D721Med (cell line): ENCODE measurements around the gene HTR5A.

ENCODE experiments used
- DNase-seq: peaks from one replicate; pipeline ENCODE4 v3.0.0; 2011; ENCODE audit warnings: low spot score; ENCODE audit not compliant: insufficient read length
- FAIRE-seq: peaks from 2 replicates; lab custom pipeline; 2011; peaks lifted over from hg19 to GRCh38; lab: Jason Lieb, UNC
- TF ChIP-seq, protein P1 (sequence below): IDR thresholded peaks from 2 replicates; pipeline ENCODE4 v1.5.1; 2012; ENCODE audit warnings: mild to moderate bottlenecking, control low read depth; ENCODE audit not compliant: insufficient read depth; ENCODE audit errors: missing control alignments

Gene HTR5A

DNA sequence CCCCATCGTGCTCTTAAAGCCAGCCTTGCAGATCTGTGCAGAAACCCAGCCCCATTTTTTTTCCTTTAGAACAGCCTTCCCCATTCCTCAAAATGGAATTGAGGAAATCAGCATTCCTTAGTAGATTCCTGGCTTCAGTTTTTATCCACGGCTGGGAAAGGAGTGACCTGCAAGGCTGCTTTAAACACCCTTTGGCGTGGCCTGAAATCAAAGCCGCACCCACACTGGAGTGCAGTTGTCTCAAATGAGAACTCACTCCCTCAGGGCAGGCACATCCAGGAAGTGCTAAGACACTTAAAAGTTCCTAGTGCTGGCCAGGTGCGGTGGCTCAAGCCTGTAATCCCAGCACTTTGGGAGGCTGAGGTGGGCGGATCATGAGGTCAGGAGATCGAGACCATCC, 34.8 kb downstream of the HTR5A start:
- DNase-seq: no peak
- no peak for FAIRE-seq
- TF ChIP-seq, protein P1, sequence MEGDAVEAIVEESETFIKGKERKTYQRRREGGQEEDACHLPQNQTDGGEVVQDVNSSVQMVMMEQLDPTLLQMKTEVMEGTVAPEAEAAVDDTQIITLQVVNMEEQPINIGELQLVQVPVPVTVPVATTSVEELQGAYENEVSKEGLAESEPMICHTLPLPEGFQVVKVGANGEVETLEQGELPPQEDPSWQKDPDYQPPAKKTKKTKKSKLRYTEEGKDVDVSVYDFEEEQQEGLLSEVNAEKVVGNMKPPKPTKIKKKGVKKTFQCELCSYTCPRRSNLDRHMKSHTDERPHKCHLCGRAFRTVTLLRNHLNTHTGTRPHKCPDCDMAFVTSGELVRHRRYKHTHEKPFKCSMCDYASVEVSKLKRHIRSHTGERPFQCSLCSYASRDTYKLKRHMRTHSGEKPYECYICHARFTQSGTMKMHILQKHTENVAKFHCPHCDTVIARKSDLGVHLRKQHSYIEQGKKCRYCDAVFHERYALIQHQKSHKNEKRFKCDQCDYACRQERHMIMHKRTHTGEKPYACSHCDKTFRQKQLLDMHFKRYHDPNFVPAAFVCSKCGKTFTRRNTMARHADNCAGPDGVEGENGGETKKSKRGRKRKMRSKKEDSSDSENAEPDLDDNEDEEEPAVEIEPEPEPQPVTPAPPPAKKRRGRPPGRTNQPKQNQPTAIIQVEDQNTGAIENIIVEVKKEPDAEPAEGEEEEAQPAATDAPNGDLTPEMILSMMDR: no peak

DNA sequence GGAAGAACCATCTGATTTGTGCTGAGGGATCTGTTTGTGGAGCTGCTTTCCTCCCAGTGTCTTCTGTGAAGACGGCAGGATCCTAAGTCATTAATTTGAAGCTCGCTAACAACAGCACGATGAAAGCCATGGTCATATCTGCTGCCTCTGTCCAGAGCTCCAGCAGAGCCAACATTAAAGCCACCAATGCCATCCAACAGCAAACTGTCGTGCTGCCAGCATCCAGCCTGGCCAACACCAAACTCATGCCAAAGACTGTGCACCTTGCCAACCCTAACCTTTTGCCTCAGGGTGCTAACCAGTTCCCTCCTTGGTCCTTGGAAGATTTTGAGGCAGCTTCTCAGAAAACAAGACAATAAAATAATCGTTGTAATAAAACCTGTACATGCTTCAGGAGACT, 36.2 kb downstream of the HTR5A start:
- TF ChIP-seq, protein P1: no peak
- DNase-seq: no peak
- FAIRE-seq: no peak

DNA sequence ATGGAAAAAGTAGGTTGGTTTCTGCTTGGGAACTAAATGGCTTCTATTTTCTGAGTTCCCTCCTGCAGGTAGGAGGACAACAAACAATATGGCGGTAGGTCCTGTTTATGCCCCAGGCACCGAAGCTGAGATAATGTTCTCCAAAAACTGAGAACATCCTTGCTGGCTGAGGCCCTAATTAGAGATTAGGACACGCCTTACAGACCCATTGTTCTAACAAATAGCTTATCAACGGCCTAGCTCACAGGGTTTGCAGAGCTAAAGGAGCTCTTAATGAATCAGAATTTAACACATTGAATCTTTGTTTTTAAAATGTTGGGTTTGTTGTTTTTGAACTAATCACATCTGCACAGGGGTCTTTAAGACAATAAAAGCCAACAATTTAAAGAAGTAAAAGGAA, 37.0 kb downstream of the HTR5A start:
- DNase-seq (no peak), FAIRE-seq (no peak)
- TF ChIP-seq, protein P1: no peak

DNA sequence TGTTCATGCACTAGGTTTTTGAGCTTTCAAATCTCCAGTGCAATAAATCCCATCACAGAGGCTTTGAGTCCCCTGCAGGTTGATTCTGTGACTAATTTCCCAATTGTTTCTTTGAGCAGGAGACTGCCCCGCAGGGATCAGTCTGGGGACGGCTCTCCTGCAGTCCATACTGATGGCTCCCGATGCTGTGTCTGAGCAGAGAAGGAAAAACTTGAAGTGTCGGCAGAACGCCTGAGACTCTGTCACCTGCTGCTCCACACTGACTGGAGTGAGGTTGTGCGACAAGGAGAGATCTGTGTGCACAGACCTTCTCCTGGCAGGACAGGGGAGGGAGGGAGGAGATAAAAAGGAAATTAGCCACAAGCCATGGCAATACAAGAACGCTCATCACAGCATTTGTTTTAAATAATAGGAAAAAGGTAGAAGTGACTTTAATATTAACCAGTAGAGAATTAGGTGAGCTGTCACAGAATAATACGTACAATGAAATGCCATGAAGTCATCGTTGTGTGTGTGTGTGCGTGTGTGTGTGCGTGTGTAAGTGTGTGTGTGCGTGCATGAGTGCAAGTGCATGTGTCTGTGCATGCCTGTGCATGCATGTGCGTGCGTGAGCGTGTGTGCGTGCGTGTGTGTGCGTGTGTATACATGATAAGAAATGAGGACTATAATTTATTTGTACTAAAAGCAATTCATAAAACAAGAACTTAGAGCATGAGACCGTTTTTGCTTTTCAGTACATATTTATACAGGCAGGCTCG, 38.2 kb downstream of the HTR5A start:
- TF ChIP-seq, protein P1: no peak
- DNase-seq: no peak
- no peak for FAIRE-seq

DNA sequence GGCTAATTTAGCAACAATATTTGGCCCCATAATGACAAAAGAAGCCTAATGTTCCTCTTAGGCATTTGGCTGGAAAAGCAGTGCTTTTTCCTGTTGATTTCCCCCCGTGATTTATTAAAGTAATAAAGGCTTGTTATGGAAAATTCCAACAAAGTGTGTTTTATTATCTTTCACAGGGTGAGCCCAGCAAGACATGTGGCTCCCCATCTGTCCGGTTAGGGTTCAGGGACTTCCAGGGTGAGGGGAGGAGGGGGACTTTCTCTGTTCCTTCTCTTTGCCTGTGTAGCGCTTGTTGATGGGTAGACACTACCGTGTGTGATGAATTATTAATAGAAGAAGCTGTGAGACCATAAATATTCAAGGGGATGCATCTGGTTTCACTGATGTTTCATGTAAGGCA, 39.0 kb downstream of the HTR5A start:
- FAIRE-seq: no peak
- no peak for DNase-seq
- TF ChIP-seq, protein P1: no peak

DNA sequence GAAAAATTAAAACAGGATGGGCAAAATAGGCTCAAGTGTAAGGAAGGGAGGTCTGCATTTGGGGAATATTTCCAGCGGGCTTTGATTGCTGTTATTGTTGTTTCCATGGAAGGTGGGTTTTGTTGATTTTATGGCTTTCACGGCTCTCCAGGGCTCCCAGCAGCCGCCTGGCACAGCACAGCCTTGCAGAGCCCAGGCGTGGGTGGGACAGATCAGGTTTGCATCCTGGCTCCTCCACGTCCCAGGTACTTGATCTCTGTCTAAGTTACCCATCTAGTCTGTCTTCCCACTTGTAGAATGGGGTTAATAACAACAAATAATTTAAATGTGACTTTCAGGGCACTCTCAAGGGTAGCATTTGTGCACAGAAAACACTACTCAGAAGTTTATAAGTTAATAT, 45.2 kb downstream of the HTR5A start:
- DNase-seq (no peak), FAIRE-seq (no peak)
- TF ChIP-seq, protein P1: no peak

DNA sequence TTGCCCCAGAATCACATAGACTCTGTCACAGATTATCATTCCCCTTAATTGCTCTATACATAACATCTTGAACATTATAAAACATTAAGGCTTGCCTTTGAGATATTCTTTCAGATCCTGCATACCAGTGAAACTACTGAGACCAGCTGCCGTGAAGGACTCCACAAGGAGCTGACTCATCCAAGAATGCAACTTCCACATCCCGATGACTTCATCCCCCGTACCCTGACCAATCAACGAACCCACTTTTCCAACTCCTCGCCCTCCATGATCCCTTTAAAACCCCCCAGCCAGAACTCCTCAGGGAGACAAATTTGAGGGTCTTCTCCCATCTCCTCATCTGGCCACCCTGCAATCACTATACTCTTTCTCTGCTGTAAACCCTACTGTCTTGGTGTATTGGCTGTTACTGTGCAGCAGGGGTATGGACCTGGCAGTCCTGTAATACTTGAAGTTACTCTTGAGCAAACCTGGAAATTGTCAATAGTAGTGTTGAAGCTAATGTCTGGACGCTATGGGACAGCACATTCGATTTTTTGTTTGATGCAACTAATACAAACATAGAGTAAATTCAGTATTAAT, 49.8 kb downstream of the HTR5A start:
- TF ChIP-seq, protein P1: no peak
- DNase-seq (no peak), FAIRE-seq (no peak)
